H1 (cell line): Measurements from ENCODE around the gene CAPZA2. TPM values are rescaled to one million over a fixed set of nuclear protein-coding genes. Genes with fewer than 3 reads are reported as not detected.

ENCODE experiments used
- CTCF ChIA-PET: fragments of 300-600 bp; sonication (Branson Sonifier 250); formaldehyde crosslinking; loops from one replicate; lab custom pipeline; 2021; ENCODE audit not compliant: partially characterized antibody; lab: Charles Lee
- POLR2A ChIA-PET: fragments of 300-600 bp; sonication (Branson Sonifier 250); formaldehyde crosslinking; loops from one replicate; lab custom pipeline; 2021; ENCODE audit warnings: inconsistent platforms; ENCODE audit not compliant: partially characterized antibody; lab: Charles Lee
- DNase-seq, 2 experiments: peaks; one replicate each; pipeline versions ENCODE4 v3.0.0 to v3.0.0-alpha.2; 2010 to 2022; ENCODE audit warnings: low spot score in 2 of 2, low read depth in 1 of 2, mixed read lengths in 1 of 2
- FAIRE-seq: peaks from 2 replicates; lab custom pipeline; 2011; peaks lifted over from hg19 to GRCh38; lab: Jason Lieb, UNC
- H2AFZ ChIP-seq: 2 replicates; pipeline ENCODE4 v1.8.1; 2012; ENCODE audit warnings: low read length, inconsistent platforms
- H2AK5ac ChIP-seq: 2 replicates; pipeline ENCODE4 v1.6.1; 2013; ENCODE audit warnings: low read depth, low read length
- H2BK120ac ChIP-seq: replicated peaks from 2 replicates; pipeline ENCODE3; 2013; ENCODE audit warnings: low read depth, low read length, inconsistent platforms
- H2BK12ac ChIP-seq: 2 replicates; pipeline ENCODE4 v1.6.1; 2013; ENCODE audit warnings: low read depth, low read length
- H2BK15ac ChIP-seq: 2 replicates; pipeline ENCODE4 v1.6.1; 2013; ENCODE audit warnings: low read length
- H2BK20ac ChIP-seq: 2 replicates; pipeline ENCODE4 v1.6.1; 2013; ENCODE audit warnings: low read length
- H2BK5ac ChIP-seq: 2 replicates; pipeline ENCODE4 v1.6.1; 2013; ENCODE audit warnings: low read depth, low read length
- H3K14ac ChIP-seq: 2 replicates; pipeline ENCODE4 v1.6.1; 2013; ENCODE audit warnings: inconsistent platforms; ENCODE audit not compliant: insufficient read length
- H3K18ac ChIP-seq: 2 replicates; pipeline ENCODE4 v1.6.1; 2013; ENCODE audit warnings: low read length; ENCODE audit errors: extremely low read depth
- H3K23ac ChIP-seq: 2 replicates; pipeline ENCODE4 v1.6.1; 2013; ENCODE audit warnings: inconsistent platforms; ENCODE audit not compliant: insufficient read length
- H3K23me2 ChIP-seq: 2 replicates; pipeline ENCODE4 v1.6.1; 2013; ENCODE audit warnings: low read depth, low read length
- H3K27ac ChIP-seq: 2 replicates; pipeline ENCODE4 v1.6.1; 2011; ENCODE audit warnings: low read depth, low read length, inconsistent platforms
- H3K27me3 ChIP-seq, 4 experiments: replicated peaks in 1 of 4; 1 replicate in 1 of 4; 2 replicates in 3 of 4; pipeline versions ENCODE4 v1.6.1 to v1.8.1; 2011 to 2013; ENCODE audit warnings: low read length in 3 of 4, mild to moderate bottlenecking in 3 of 4, inconsistent platforms in 2 of 4, mixed read lengths in 2 of 4, moderate library complexity in 1 of 4; ENCODE audit not compliant: control insufficient read depth in 3 of 4, insufficient read depth in 3 of 4; ENCODE audit errors: extremely low read depth in 1 of 4
- H3K36me3 ChIP-seq, 4 experiments: 2 replicates each; pipeline versions ENCODE4 v1.6.1 to v1.8.1; 2011 to 2013; ENCODE audit warnings: mild to moderate bottlenecking in 4 of 4, low read length in 3 of 4, moderate library complexity in 2 of 4, control low read depth in 1 of 4, inconsistent platforms in 1 of 4; ENCODE audit not compliant: insufficient read depth in 4 of 4, control insufficient read depth in 2 of 4
- H3K4ac ChIP-seq: replicated peaks from 2 replicates; pipeline ENCODE3; 2013; ENCODE audit warnings: low read length, low read depth, mixed read lengths, inconsistent platforms; ENCODE audit not compliant: insufficient read length
- H3K4me1 ChIP-seq, 4 experiments: replicated peaks in 1 of 4; 1 replicate in 1 of 4; 2 replicates in 3 of 4; pipeline versions ENCODE4 v1.6.1 to v1.8.1; 2011 to 2013; ENCODE audit warnings: low read length in 3 of 4, inconsistent platforms in 2 of 4, mixed read lengths in 1 of 4; ENCODE audit not compliant: insufficient read depth in 4 of 4, control insufficient read depth in 3 of 4
- H3K4me2 ChIP-seq, 2 experiments: 2 replicates each; pipeline versions ENCODE4 v1.6.1 to v1.8.1; 2011 to 2013; ENCODE audit warnings: low read depth in 2 of 2, low read length in 2 of 2, control low read depth in 1 of 2, inconsistent platforms in 1 of 2, mild to moderate bottlenecking in 1 of 2; ENCODE audit not compliant: insufficient read depth in 1 of 2
- H3K4me3 ChIP-seq, 4 experiments: fragments of 200-600, 300-600 bp in 1 of 4; sonication (generic), shearing (Covaris generic), sonication (Bioruptor Twin) in 1 of 4; 2 replicates each; pipeline versions ENCODE4 v1.5.1 to v1.8.1; 2011 to 2016; ENCODE audit warnings: low read length in 4 of 4, low read depth in 3 of 4, control low read depth in 2 of 4, inconsistent platforms in 2 of 4, mild to moderate bottlenecking in 2 of 4, mixed read lengths in 1 of 4, moderate library complexity in 1 of 4; ENCODE audit not compliant: insufficient read depth in 2 of 4; ENCODE audit errors: extremely low read depth in 1 of 4
- H3K56ac ChIP-seq: replicated peaks from 2 replicates; pipeline ENCODE3; 2013; ENCODE audit warnings: low read depth, mild to moderate bottlenecking, mixed read lengths, low read length, inconsistent platforms; ENCODE audit not compliant: insufficient read length
- H3K79me1 ChIP-seq: 2 replicates; pipeline ENCODE4 v1.6.1; 2013; ENCODE audit warnings: low read depth, low read length, control low read depth
- H3K79me2 ChIP-seq, 2 experiments: 2 replicates each; pipeline versions ENCODE4 v1.6.1 to v1.8.1; 2012 to 2013; ENCODE audit warnings: low read length in 2 of 2, mild to moderate bottlenecking in 2 of 2, inconsistent platforms in 1 of 2; ENCODE audit not compliant: insufficient read depth in 2 of 2, control insufficient read depth in 1 of 2
- H3K9ac ChIP-seq, 4 experiments: replicated peaks in 1 of 4; 1 replicate in 1 of 4; 2 replicates in 3 of 4; pipeline versions ENCODE4 v1.6.1 to v1.8.1; 2011 to 2013; ENCODE audit warnings: low read depth in 3 of 4, low read length in 3 of 4, control low read depth in 2 of 4, mild to moderate bottlenecking in 2 of 4, moderate library complexity in 2 of 4, inconsistent platforms in 1 of 4; ENCODE audit errors: extremely low read depth in 1 of 4
- H3K9me3 ChIP-seq, 2 experiments: 2 replicates each; pipeline versions ENCODE4 v1.6.1 to v1.8.1; 2012 to 2013; ENCODE audit warnings: mild to moderate bottlenecking in 2 of 2, moderate library complexity in 2 of 2, control low read depth in 1 of 2, inconsistent platforms in 1 of 2, low read depth in 1 of 2, low read length in 1 of 2, mixed read lengths in 1 of 2; ENCODE audit not compliant: insufficient read depth in 2 of 2
- H4K20me1 ChIP-seq, 2 experiments: replicated peaks in 1 of 2; 2 replicates each; pipeline versions ENCODE3 to v1.8.1; 2011 to 2013; ENCODE audit warnings: inconsistent platforms in 2 of 2, low read length in 2 of 2, mild to moderate bottlenecking in 1 of 2; ENCODE audit not compliant: insufficient read depth in 2 of 2, control insufficient read depth in 1 of 2
- H4K5ac ChIP-seq: 2 replicates; pipeline ENCODE4 v1.6.1; 2013; ENCODE audit warnings: low read length, low read depth, mixed read lengths, inconsistent platforms; ENCODE audit not compliant: insufficient read length
- H4K8ac ChIP-seq: 2 replicates; pipeline ENCODE4 v1.8.0; 2013; ENCODE audit warnings: mild to moderate bottlenecking, moderate library complexity, low read length, inconsistent platforms; ENCODE audit not compliant: insufficient read depth; ENCODE audit errors: extremely low read depth
- H4K91ac ChIP-seq: replicated peaks from 2 replicates; pipeline ENCODE3; 2013; ENCODE audit warnings: low read length, mixed read lengths, inconsistent platforms; ENCODE audit not compliant: insufficient read length
- ASH2L ChIP-seq: fragments of 200-600, 300-600 bp; sonication (generic); IDR thresholded peaks from one replicate; pipeline ENCODE4 v1.7.1; 2017; ENCODE audit warnings: low read length
- EZH2 ChIP-seq: fragments of 200-600 bp; sonication (generic); IDR thresholded peaks from 2 replicates; pipeline ENCODE4 v1.7.1; 2012; ENCODE audit warnings: low read depth, mild to moderate bottlenecking, moderate library complexity, low read length, inconsistent platforms; ENCODE audit not compliant: severe bottlenecking
- RAD21 ChIP-seq, 2 experiments: IDR thresholded peaks in 1 of 2; conservative IDR thresholded peaks in 1 of 2; 2 replicates each; pipeline ENCODE4 v1.6.1; 2011; ENCODE audit warnings: low read depth in 2 of 2, low read length in 2 of 2, improper control_type of control experiment in 1 of 2, inconsistent platforms in 1 of 2, mild to moderate bottlenecking in 1 of 2, moderate library complexity in 1 of 2
- SIN3A ChIP-seq, 2 experiments: IDR thresholded peaks in 1 of 2; conservative IDR thresholded peaks in 1 of 2; 2 replicates each; pipeline ENCODE4 v1.6.1; 2011 to 2012; ENCODE audit warnings: low read length in 2 of 2, improper control_type of control experiment in 1 of 2, low read depth in 1 of 2, mild to moderate bottlenecking in 1 of 2
- TCF12 ChIP-seq: IDR thresholded peaks from 2 replicates; pipeline ENCODE4 v1.6.1; 2011; ENCODE audit warnings: low read depth, mild to moderate bottlenecking, low read length
- WGBS, 2 experiments: shearing (Covaris generic) in 1 of 2; methylation state at CpG; one replicate each; pipeline versions ENCODE4 v1.1.6 to v1.1.7; 2013 to 2015; ENCODE audit warnings: low lambda C conversion rate in 2 of 2, mixed read lengths in 2 of 2, inconsistent platforms in 1 of 2, low coverage in 1 of 2, missing lambda C conversion rate in 1 of 2; ENCODE audit not compliant: insufficient replicate concordance in 2 of 2, insufficient coverage in 1 of 2, insufficient read length in 1 of 2; ENCODE audit errors: extremely low coverage in 1 of 2, missing lambda C conversion rate in 1 of 2; 5-methylcytosine and 5-hydroxymethylcytosine counted together
- polyA plus RNA-seq, 7 experiments: library from polyadenylated mRNA; depleted of rRNA in 3 of 7; stranded (reverse) in 5 of 7; unstranded in 2 of 7; fragments of >200 nt in 5 of 7; fragments of 200-250 nt in 2 of 7; gene quantifications; 1 replicate in 5 of 7; 2 replicates in 1 of 7; 4 replicates in 1 of 7; pipeline versions ENCODE4 v1.2.1 to v1.2.3, GENCODE V29; 2011 to 2013; ENCODE audit warnings: missing spikeins in 2 of 7, mixed read lengths in 2 of 7
- total RNA-seq: library from RNA; stranded (reverse); fragmentation: NEBNext Ultra II Directional; extraction: Animal tissue kit (Norgen Biotek cat#: 25700); gene quantifications from 2 replicates; pipeline ENCODE4 v1.2.1, GENCODE V29; 2021

The CAPZA2 gene
- total and polyA plus RNA-seq, 2 of the 8 experiments (the other 6 are each of a cell fraction or from before 2014, with no cell fraction given) = 33.2 to 145 TPM

GRCh38 chr7:116837586-116837985, 24.8 kb upstream of the CAPZA2 start:
- Histone ChIP-seq H3K9ac (no peak overlapping the region), H3K79me2 (no peaks in the 10 kb centered on the region), H3K79me1 (no peaks in the 10 kb centered on the region), H3K4ac (no peak overlapping the region), H2BK20ac (no peak overlapping the region), H4K8ac (no peak overlapping the region), H3K27ac (no peak overlapping the region), H2BK12ac (no peak overlapping the region), H2BK15ac (no peak overlapping the region), H2AK5ac (no peak overlapping the region), H3K4me1 (no peaks in the 10 kb centered on the region), H3K36me3 (no peaks in the 10 kb centered on the region), H4K91ac (no peak overlapping the region), H3K56ac (no peak overlapping the region), H2BK120ac (no peak overlapping the region), H2AFZ (no peak overlapping the region), H3K18ac (no peak overlapping the region), H3K23ac (no peak overlapping the region), H3K4me3 (no peak overlapping the region), H3K23me2 (no peaks in the 10 kb centered on the region), H3K27me3 (no peaks in the 10 kb centered on the region), H4K20me1 (no peaks in the 10 kb centered on the region), H2BK5ac (no peak overlapping the region), H3K14ac (no peak overlapping the region), H4K5ac (no peak overlapping the region), H3K4me2 (no peak overlapping the region), H3K9me3 (no peaks in the 10 kb centered on the region)
- 86% methylated on average over 3 of the region's 3 CpGs; no CpG with 5 or more reads in 1 of the 2 experiments for WGBS, 2 experiments
- POLR2A ChIA-PET = no interaction called here
- CTCF ChIA-PET = no interaction called here
- TF ChIP-seq RAD21 (IDR thresholded peaks at IDR 0.05 in 1 of 2, conservative IDR thresholded peaks at IDR 0.05 in 1 of 2; ENCODE audit: low read depth in 2 of 2, low read length in 2 of 2) = no peak
- TF ChIP-seq TCF12 = no peak
- TF ChIP-seq EZH2 = no peak
- TF ChIP-seq SIN3A (conservative IDR thresholded peaks at IDR 0.05 in 1 of 2, IDR thresholded peaks at IDR 0.05 in 1 of 2; ENCODE audit: low read depth in 1 of 2, low read length in 2 of 2) = no peak
- no peak for TF ChIP-seq ASH2L
- DNase-seq (no peak), FAIRE-seq (no peak)
